GM12878 (cell line): Measurements from ENCODE around the gene CCDC106.

Source experiments
- BRCA1 ChIP-seq: IDR thresholded peaks from 2 replicates; pipeline ENCODE4 v1.6.1; 2011; ENCODE audit warnings: low read depth, low read length, improper control_type of control experiment
- CHD4 ChIP-seq: fragments of 200-600 bp; sonication (generic); IDR thresholded peaks from 2 replicates; pipeline ENCODE4 v1.6.1; 2016; ENCODE audit warnings: mild to moderate bottlenecking
- ETV6 ChIP-seq, 2 experiments: fragments of 450-650 bp in 1 of 2; IDR thresholded peaks in 1 of 2; conservative IDR thresholded peaks in 1 of 2; 2 replicates each; pipeline ENCODE4 v1.6.1; 2014; ENCODE audit warnings: antibody characterized with exemption in 1 of 2, borderline replicate concordance in 1 of 2, low read depth in 1 of 2, mild to moderate bottlenecking in 1 of 2, moderate library complexity in 1 of 2
- EZH2 ChIP-seq: IDR thresholded peaks from 2 replicates; pipeline ENCODE4 v1.6.1; 2012; ENCODE audit warnings: low read depth, mild to moderate bottlenecking, control low read depth, inconsistent platforms, low read length, borderline replicate concordance; ENCODE audit not compliant: control insufficient read depth
- FOXM1 ChIP-seq: IDR thresholded peaks from 2 replicates; pipeline ENCODE4 v1.6.1; 2012; ENCODE audit warnings: low read depth, mild to moderate bottlenecking, inconsistent platforms, low read length, moderate library complexity
- TAF1 ChIP-seq: IDR thresholded peaks from 2 replicates; pipeline ENCODE4 v1.6.1; 2011; ENCODE audit warnings: mild to moderate bottlenecking, low read depth, low read length, borderline replicate concordance
- TF ChIP-seq, protein P1 (sequence below), 3 experiments: IDR thresholded peaks in 2 of 3; conservative IDR thresholded peaks in 1 of 3; 2 replicates each; pipeline ENCODE4 v1.5.1; 2011; ENCODE audit warnings: low read depth in 3 of 3, low read length in 3 of 3, mild to moderate bottlenecking in 3 of 3, control low read depth in 2 of 3, moderate library complexity in 2 of 3, inconsistent platforms in 1 of 3, mixed read lengths in 1 of 3; ENCODE audit not compliant: control insufficient read depth in 2 of 3, insufficient read depth in 1 of 3; ENCODE audit errors: extremely low read depth in 1 of 3

DNA sequence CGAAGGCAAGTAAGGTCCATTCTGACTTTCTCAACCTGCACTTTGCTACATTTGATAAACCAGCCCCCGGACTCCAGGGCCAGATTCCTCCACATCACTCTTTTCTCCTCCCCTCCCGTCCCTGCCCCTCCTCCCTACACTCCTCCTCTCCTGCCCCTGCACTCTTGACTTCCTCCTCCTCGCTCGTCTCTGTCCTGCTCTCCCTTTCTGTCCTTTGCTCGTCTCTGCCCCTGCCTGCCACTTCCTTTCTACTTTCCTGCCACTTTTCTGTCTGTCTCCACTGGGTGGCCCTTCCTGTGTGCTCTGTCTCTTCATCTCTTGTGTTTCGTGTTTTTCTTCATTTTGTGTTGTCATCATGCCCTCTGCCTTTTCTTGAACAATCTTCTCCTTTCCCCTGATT, 13.8 kb downstream of the CCDC106 start:
- TF ChIP-seq BRCA1 (no peak), ETV6 (conservative IDR thresholded peaks at IDR 0.05 in 1 of 2, IDR thresholded peaks at IDR 0.05 in 1 of 2; ENCODE audit: borderline replicate concordance in 1 of 2, low read depth in 1 of 2) (no peak), CHD4 (no peak), EZH2 (no peak), TAF1 (no peak), FOXM1 (no peak)
- TF ChIP-seq, protein P1, sequence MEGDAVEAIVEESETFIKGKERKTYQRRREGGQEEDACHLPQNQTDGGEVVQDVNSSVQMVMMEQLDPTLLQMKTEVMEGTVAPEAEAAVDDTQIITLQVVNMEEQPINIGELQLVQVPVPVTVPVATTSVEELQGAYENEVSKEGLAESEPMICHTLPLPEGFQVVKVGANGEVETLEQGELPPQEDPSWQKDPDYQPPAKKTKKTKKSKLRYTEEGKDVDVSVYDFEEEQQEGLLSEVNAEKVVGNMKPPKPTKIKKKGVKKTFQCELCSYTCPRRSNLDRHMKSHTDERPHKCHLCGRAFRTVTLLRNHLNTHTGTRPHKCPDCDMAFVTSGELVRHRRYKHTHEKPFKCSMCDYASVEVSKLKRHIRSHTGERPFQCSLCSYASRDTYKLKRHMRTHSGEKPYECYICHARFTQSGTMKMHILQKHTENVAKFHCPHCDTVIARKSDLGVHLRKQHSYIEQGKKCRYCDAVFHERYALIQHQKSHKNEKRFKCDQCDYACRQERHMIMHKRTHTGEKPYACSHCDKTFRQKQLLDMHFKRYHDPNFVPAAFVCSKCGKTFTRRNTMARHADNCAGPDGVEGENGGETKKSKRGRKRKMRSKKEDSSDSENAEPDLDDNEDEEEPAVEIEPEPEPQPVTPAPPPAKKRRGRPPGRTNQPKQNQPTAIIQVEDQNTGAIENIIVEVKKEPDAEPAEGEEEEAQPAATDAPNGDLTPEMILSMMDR (IDR thresholded peaks at IDR 0.05 in 2 of 3, conservative IDR thresholded peaks at IDR 0.05 in 1 of 3; ENCODE audit: control insufficient read depth in 2 of 3, extremely low read depth in 1 of 3, insufficient read depth in 1 of 3, low read depth in 3 of 3, low read length in 3 of 3), result no peak
